Endothelial cell of umbilical vein (primary cell): ENCODE results near the gene STH. TPM values are rescaled to one million over a fixed set of nuclear protein-coding genes. Genes with fewer than 3 reads are reported as not detected.

ENCODE experiments used
- BruUV-seq: library from RNA; stranded (reverse); fragments of 400-500 nt; replicated peaks from 2 replicates; lab custom pipeline; 2021; lab: Mats Ljungman, UMichigan
- CTCF ChIA-PET: fragments of 300-600, 350-600 bp; sonication (Branson Sonifier 250); formaldehyde crosslinking; loops from one replicate; lab custom pipeline; 2021; ENCODE audit warnings: antibody characterized with exemption, inconsistent platforms; lab: Charles Lee
- POLR2A ChIA-PET: fragments of 300-600, 350-600 bp; sonication (Branson Sonifier 250); formaldehyde crosslinking; loops from one replicate; lab custom pipeline; 2021; ENCODE audit warnings: antibody characterized with exemption, inconsistent platforms; lab: Charles Lee
- DNase-seq: peaks from one replicate; pipeline ENCODE4 v3.0.0-alpha.2; 2011; ENCODE audit warnings: low read depth, low spot score
- FAIRE-seq: peaks from 2 replicates; lab custom pipeline; 2011; peaks lifted over from hg19 to GRCh38; lab: Jason Lieb, UNC
- H2AFZ ChIP-seq: 2 replicates; pipeline ENCODE4 v1.6.0; 2012; ENCODE audit warnings: low read depth, low read length, control low read depth, inconsistent platforms
- H3K27ac ChIP-seq: 2 replicates; pipeline ENCODE4 v1.5.1; 2011; ENCODE audit warnings: low read depth, mild to moderate bottlenecking, control low read depth, low read length, moderate library complexity; ENCODE audit not compliant: insufficient read depth
- H3K27me3 ChIP-seq, 2 experiments: 2 replicates each; pipeline versions ENCODE4 v1.6.0 to v1.6.1; 2011; ENCODE audit warnings: low read length in 2 of 2, mixed read lengths in 1 of 2; ENCODE audit not compliant: control insufficient read depth in 2 of 2, insufficient read depth in 2 of 2
- H3K36me3 ChIP-seq, 2 experiments: 2 replicates in 1 of 2; 3 replicates in 1 of 2; pipeline ENCODE4 v1.5.1; 2011; ENCODE audit warnings: low read length in 2 of 2, mild to moderate bottlenecking in 1 of 2, moderate library complexity in 1 of 2; ENCODE audit not compliant: control insufficient read depth in 2 of 2, insufficient read depth in 2 of 2; ENCODE audit errors: extremely low read depth in 1 of 2
- H3K4me1 ChIP-seq: 3 replicates; pipeline ENCODE4 v1.5.1; 2011; ENCODE audit warnings: mild to moderate bottlenecking, low read length; ENCODE audit not compliant: control insufficient read depth, insufficient read depth; ENCODE audit errors: extremely low read depth
- H3K4me2 ChIP-seq: 2 replicates; pipeline ENCODE4 v1.6.1; 2011; ENCODE audit warnings: low read length, control low read depth, mixed read lengths; ENCODE audit not compliant: insufficient read depth
- H3K4me3 ChIP-seq, 3 experiments: fragments of 200-600 bp in 1 of 3; sonication (generic), shearing (Covaris generic) in 1 of 3; replicated peaks in 1 of 3; 2 replicates each; pipeline ENCODE4 v1.5.1; 2011 to 2016; ENCODE audit warnings: control low read depth in 3 of 3, low read length in 3 of 3, mild to moderate bottlenecking in 2 of 3, inconsistent platforms in 1 of 3, low read depth in 1 of 3, moderate library complexity in 1 of 3; ENCODE audit not compliant: insufficient read depth in 1 of 3
- H3K79me2 ChIP-seq: 2 replicates; pipeline ENCODE4 v1.6.0; 2012; ENCODE audit warnings: low read length, inconsistent platforms; ENCODE audit not compliant: control insufficient read depth, insufficient read depth
- H3K9ac ChIP-seq: replicated peaks from 2 replicates; pipeline ENCODE3; 2011; ENCODE audit warnings: low read length, control low read depth; ENCODE audit not compliant: insufficient read depth; ENCODE audit errors: extremely low read depth
- H3K9me1 ChIP-seq: replicated peaks from 3 replicates; pipeline ENCODE4 v1.6.0; 2011; ENCODE audit warnings: mild to moderate bottlenecking, low read length; ENCODE audit not compliant: control insufficient read depth, insufficient read depth; ENCODE audit errors: extremely low read depth
- H3K9me3 ChIP-seq: replicated peaks from 2 replicates; pipeline ENCODE4 v1.5.1; 2012; ENCODE audit warnings: low read length, inconsistent platforms; ENCODE audit not compliant: control insufficient read depth, insufficient read depth
- H4K20me1 ChIP-seq: replicated peaks from 2 replicates; pipeline ENCODE3; 2011; ENCODE audit warnings: mild to moderate bottlenecking, low read length; ENCODE audit not compliant: control insufficient read depth, insufficient read depth; ENCODE audit errors: extremely low read depth
- CTCF ChIP-seq, 2 donors: IDR thresholded peaks; 1 replicate in 1 of 2; 2 replicates in 1 of 2; pipeline ENCODE4 v1.5.1; 2011; ENCODE audit warnings: low read length in 2 of 2, mild to moderate bottlenecking in 2 of 2, moderate library complexity in 2 of 2, control low read depth in 1 of 2, inconsistent platforms in 1 of 2, low read depth in 1 of 2; ENCODE audit not compliant: insufficient read depth in 1 of 2; ENCODE audit errors: extremely low read depth in 1 of 2
- EZH2 ChIP-seq: IDR thresholded peaks from 2 replicates; pipeline ENCODE4 v1.6.1; 2012; ENCODE audit warnings: borderline replicate concordance, low read depth, mild to moderate bottlenecking, moderate library complexity, low read length, inconsistent platforms; ENCODE audit not compliant: severe bottlenecking
- FOS ChIP-seq: IDR thresholded peaks from 2 replicates; pipeline ENCODE4 v1.6.1; 2011; ENCODE audit warnings: mild to moderate bottlenecking, low read length, moderate library complexity, borderline replicate concordance; ENCODE audit not compliant: insufficient read depth
- GATA2 ChIP-seq: IDR thresholded peaks from 2 replicates; pipeline ENCODE4 v1.7.0; 2011; ENCODE audit warnings: low read depth, mild to moderate bottlenecking, moderate library complexity, mixed read lengths, low read length; ENCODE audit not compliant: insufficient read length, insufficient read depth
- JUN ChIP-seq: IDR thresholded peaks from 2 replicates; pipeline ENCODE4 v1.6.1; 2011; ENCODE audit warnings: borderline replicate concordance, low read depth; ENCODE audit not compliant: insufficient read length, insufficient read depth
- MYC ChIP-seq: IDR thresholded peaks from one replicate; pipeline ENCODE4 v1.6.1; 2011; ENCODE audit warnings: mild to moderate bottlenecking, low read depth, low read length
- POLR2A ChIP-seq: IDR thresholded peaks from 2 replicates; pipeline ENCODE4 v1.6.1; 2012; ENCODE audit warnings: low read depth, mild to moderate bottlenecking, control low read depth, low read length
- POLR2AphosphoS5 ChIP-seq: IDR thresholded peaks from 2 replicates; pipeline ENCODE4 v1.6.1; 2012; ENCODE audit warnings: low read depth, mild to moderate bottlenecking, control low read depth, low read length, moderate library complexity; ENCODE audit not compliant: insufficient read depth
- dilution Hi-C: fragments of 300-500 bp; cut with MboI; formaldehyde crosslinking; loops from one replicate; pipeline ENCODE4 v1.15.0; 2019; ENCODE audit warnings: low sequenced_read_pairs; ENCODE audit not compliant: extremely low pct_ligation_motif_present
- intact Hi-C: fragments of 100-400 bp; cut with micrococcal nuclease; formaldehyde crosslinking; loops from one replicate; pipeline ENCODE4 v1.10.0; 2022
- polyA plus RNA-seq, 4 experiments: library from polyadenylated mRNA; depleted of rRNA in 3 of 4; stranded (reverse) in 3 of 4; unstranded in 1 of 4; fragments of >200 nt; gene quantifications; 2 replicates each; pipeline versions ENCODE4 v1.2.1 to v1.2.3, GENCODE V29; 2011 to 2012; ENCODE audit warnings: missing spikeins in 1 of 4
- total RNA-seq: library from RNA; stranded (reverse); gene quantifications from 2 replicates; pipeline ENCODE4 v1.2.3, GENCODE V29; 2021
- TF ChIP-seq, protein P1 (sequence below): IDR thresholded peaks from 2 replicates; pipeline ENCODE4 v1.6.1; 2011; ENCODE audit not compliant: insufficient read depth, insufficient read length

STH gene
- total and polyA plus RNA-seq, 2 donors (not counting 3 experiments of a cell fraction or from before 2014, with no cell fraction given) = not detected

- Histone ChIP-seq H3K9me3 (no peaks in the 10 kb centered on the region), H3K79me2 (peaks cover 7% of the 10 kb centered on the region), H3K4me1 (peaks cover 9% of the 10 kb centered on the region), H2AFZ (no peak overlapping the region), H3K9ac (no peak overlapping the region), H3K4me2 (no peak overlapping the region), H3K9me1 (no peaks in the 10 kb centered on the region), H3K4me3 (no peak overlapping the region), H3K27ac (no peak overlapping the region), H3K36me3 (peaks cover 10 to 18% of the 10 kb centered on the region in 2 experiments), H4K20me1 (no peaks in the 10 kb centered on the region), H3K27me3 (no peaks in the 10 kb centered on the region)
- BruUV-seq = no TSS peak
- FAIRE-seq (peak; percentile 63), DNase-seq (peak; percentile 72)
- ChIA-PET POLR2A (no interaction called here), CTCF (interaction anchor here (0.6 to 3.7 kb wide), 7 partner anchors 10 to 165 kb away, joined by 3 to 131 read pairs (median 4); partner anchors contain the start of gene KANSL1)
- dilution Hi-C loops = no loop called here
- no peak for TF ChIP-seq EZH2
- TF ChIP-seq, protein P1, sequence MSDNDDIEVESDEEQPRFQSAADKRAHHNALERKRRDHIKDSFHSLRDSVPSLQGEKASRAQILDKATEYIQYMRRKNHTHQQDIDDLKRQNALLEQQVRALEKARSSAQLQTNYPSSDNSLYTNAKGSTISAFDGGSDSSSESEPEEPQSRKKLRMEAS = no peak
- no peak for TF ChIP-seq JUN
- no peak for TF ChIP-seq POLR2AphosphoS5
- no peak for TF ChIP-seq GATA2
- TF ChIP-seq POLR2A = no peak
- TF ChIP-seq CTCF (IDR thresholded peaks at IDR 0.05; ENCODE audit: extremely low read depth in 1 of 2, insufficient read depth in 1 of 2, low read depth in 1 of 2, low read length in 2 of 2) = no peak
- TF ChIP-seq MYC = no peak
- no peak for TF ChIP-seq FOS
- intact Hi-C loops = no loop called here
These were observed 47.9 kb downstream of the STH start for GRCh38 chr17:46046957-46047356.
